Tibial nerve (tissue), 3 donors: ENCODE results near the gene DAB2.

Experiments
- CTCF ChIP-seq, 5 experiments: fragments of 200-600 bp in 3 of 5; fragments of 450-650 bp in 2 of 5; sonication (generic) in 3 of 5; IDR thresholded peaks; one replicate each; pipeline ENCODE4 v1.5.1; 2016 to 2019; ENCODE audit warnings: antibody characterized with exemption in 5 of 5, mild to moderate bottlenecking in 3 of 5, moderate library complexity in 2 of 5
- POLR2A ChIP-seq, 2 donors: fragments of 450-650 bp; IDR thresholded peaks; one replicate each; pipeline ENCODE4 v1.6.1; 2017; ENCODE audit warnings: antibody characterized with exemption in 2 of 2, mild to moderate bottlenecking in 2 of 2, moderate library complexity in 2 of 2

- no peak for TF ChIP-seq CTCF (IDR thresholded peaks at IDR 0.05)
- TF ChIP-seq POLR2A (IDR thresholded peaks at IDR 0.05) = no peak
These were observed 45.1 kb downstream of the DAB2 start for GRCh38 chr5:39379693-39380092.
